DOHH2 (cell line): ENCODE measurements around the gene IFI27L1.

ENCODE experiments used
- H3F3A ChIP-seq: fragments of 200-600 bp; sonication (generic), shearing (Covaris generic); 2 replicates; pipeline ENCODE4 v1.6.0; 2016; ENCODE audit warnings: antibody characterized with exemption, mild to moderate bottlenecking; ENCODE audit not compliant: control insufficient read depth, insufficient read depth
- H3K27ac ChIP-seq: fragments of 200-600 bp; sonication (generic); 2 replicates; pipeline ENCODE4 v1.5.1; 2014; ENCODE audit warnings: low read depth, mild to moderate bottlenecking, low read length, moderate library complexity
- H3K27me3 ChIP-seq: fragments of 200-600 bp; sonication (generic); 2 replicates; pipeline ENCODE4 v1.6.1; 2014; ENCODE audit warnings: mild to moderate bottlenecking, low read length, mixed read lengths; ENCODE audit not compliant: control insufficient read depth
- H3K36me3 ChIP-seq: fragments of 200-600 bp; sonication (generic); 2 replicates; pipeline ENCODE4 v1.6.1; 2014; ENCODE audit warnings: mild to moderate bottlenecking, low read length, moderate library complexity, mixed read lengths; ENCODE audit not compliant: control insufficient read depth
- H3K4me1 ChIP-seq: fragments of 200-600 bp; sonication (generic); 2 replicates; pipeline ENCODE4 v1.6.1; 2014; ENCODE audit warnings: mild to moderate bottlenecking, low read length, mixed read lengths; ENCODE audit not compliant: control insufficient read depth
- H3K4me2 ChIP-seq: fragments of 200-600 bp; sonication (generic); 2 replicates; pipeline ENCODE4 v1.6.0; 2014; ENCODE audit warnings: mild to moderate bottlenecking, low read length, moderate library complexity
- H3K4me3 ChIP-seq: fragments of 200-600 bp; sonication (generic); 2 replicates; pipeline ENCODE4 v1.5.1; 2014; ENCODE audit warnings: mild to moderate bottlenecking, low read length, mixed read lengths
- H3K79me2 ChIP-seq: fragments of 200-600 bp; sonication (generic); 2 replicates; pipeline ENCODE4 v1.6.1; 2014; ENCODE audit warnings: mild to moderate bottlenecking, low read length, mixed read lengths; ENCODE audit not compliant: control insufficient read depth
- H3K9me2 ChIP-seq: fragments of 200-600 bp; sonication (generic); replicated peaks from 2 replicates; pipeline ENCODE4 v1.6.1; 2014; ENCODE audit warnings: mild to moderate bottlenecking, low read length, mixed read lengths; ENCODE audit not compliant: control insufficient read depth
- H3K9me3 ChIP-seq: fragments of 200-600 bp; sonication (generic); 2 replicates; pipeline ENCODE4 v1.6.1; 2014; ENCODE audit warnings: antibody characterized with exemption, low read length, mixed read lengths; ENCODE audit not compliant: control insufficient read depth, insufficient read depth
- H4K20me1 ChIP-seq: fragments of 200-600 bp; sonication (generic); 2 replicates; pipeline ENCODE4 v1.6.0; 2014; ENCODE audit warnings: low read depth, mild to moderate bottlenecking, antibody characterized with exemption, low read length, moderate library complexity; ENCODE audit not compliant: control insufficient read depth, insufficient read depth
- EZH2phosphoT487 ChIP-seq: fragments of 200-600 bp; sonication (generic); IDR thresholded peaks from 2 replicates; pipeline ENCODE4 v1.6.1; 2017; ENCODE audit warnings: borderline replicate concordance, mild to moderate bottlenecking, antibody characterized with exemption, low read length, moderate library complexity, mixed read lengths
- TF ChIP-seq, protein P1 (sequence below): fragments of 200-600 bp; sonication (generic); IDR thresholded peaks from one replicate; pipeline ENCODE4 v1.5.1; 2014; ENCODE audit warnings: antibody characterized with exemption, mild to moderate bottlenecking, low read depth, low read length; ENCODE audit not compliant: poor library complexity, severe bottlenecking

Gene IFI27L1

DNA sequence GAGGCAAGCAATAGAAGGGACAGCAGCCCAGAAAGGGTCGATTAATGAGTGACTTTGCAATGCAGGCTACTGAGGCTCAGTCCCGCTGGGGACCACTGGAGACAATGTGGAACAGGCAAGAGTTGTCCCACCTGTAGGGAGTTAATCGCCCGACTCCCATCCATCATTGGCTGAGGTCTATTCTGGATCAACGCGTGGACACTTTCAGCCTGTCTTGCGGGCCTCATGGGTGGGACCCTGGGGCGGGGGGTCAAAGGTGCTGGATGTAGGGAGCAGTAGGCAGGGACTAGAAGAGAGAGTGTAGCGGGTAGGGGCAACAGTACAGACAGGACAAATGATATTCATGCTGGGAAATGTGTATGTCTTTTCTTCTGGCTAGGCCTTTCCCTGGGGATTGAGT is 42.2 kb downstream of the IFI27L1 start:
- Histone ChIP-seq H3K79me2 (no peaks in the 10 kb centered on the region), H3K9me3 (peaks cover 6% of the 10 kb centered on the region), H3K36me3 (no peaks in the 10 kb centered on the region), H4K20me1 (no peaks in the 10 kb centered on the region), H3K9me2 (no peaks in the 10 kb centered on the region), H3K4me3 (no peak overlapping the region), H3F3A (no peaks in the 10 kb centered on the region), H3K27ac (no peak overlapping the region), H3K27me3 (peaks cover 7% of the 10 kb centered on the region; the same call in 1 of the 2 replicates), H3K4me2 (no peak overlapping the region), H3K4me1 (no peaks in the 10 kb centered on the region)
- TF ChIP-seq, protein P1, sequence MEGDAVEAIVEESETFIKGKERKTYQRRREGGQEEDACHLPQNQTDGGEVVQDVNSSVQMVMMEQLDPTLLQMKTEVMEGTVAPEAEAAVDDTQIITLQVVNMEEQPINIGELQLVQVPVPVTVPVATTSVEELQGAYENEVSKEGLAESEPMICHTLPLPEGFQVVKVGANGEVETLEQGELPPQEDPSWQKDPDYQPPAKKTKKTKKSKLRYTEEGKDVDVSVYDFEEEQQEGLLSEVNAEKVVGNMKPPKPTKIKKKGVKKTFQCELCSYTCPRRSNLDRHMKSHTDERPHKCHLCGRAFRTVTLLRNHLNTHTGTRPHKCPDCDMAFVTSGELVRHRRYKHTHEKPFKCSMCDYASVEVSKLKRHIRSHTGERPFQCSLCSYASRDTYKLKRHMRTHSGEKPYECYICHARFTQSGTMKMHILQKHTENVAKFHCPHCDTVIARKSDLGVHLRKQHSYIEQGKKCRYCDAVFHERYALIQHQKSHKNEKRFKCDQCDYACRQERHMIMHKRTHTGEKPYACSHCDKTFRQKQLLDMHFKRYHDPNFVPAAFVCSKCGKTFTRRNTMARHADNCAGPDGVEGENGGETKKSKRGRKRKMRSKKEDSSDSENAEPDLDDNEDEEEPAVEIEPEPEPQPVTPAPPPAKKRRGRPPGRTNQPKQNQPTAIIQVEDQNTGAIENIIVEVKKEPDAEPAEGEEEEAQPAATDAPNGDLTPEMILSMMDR = no peak
- TF ChIP-seq EZH2phosphoT487 = no peak

DNA sequence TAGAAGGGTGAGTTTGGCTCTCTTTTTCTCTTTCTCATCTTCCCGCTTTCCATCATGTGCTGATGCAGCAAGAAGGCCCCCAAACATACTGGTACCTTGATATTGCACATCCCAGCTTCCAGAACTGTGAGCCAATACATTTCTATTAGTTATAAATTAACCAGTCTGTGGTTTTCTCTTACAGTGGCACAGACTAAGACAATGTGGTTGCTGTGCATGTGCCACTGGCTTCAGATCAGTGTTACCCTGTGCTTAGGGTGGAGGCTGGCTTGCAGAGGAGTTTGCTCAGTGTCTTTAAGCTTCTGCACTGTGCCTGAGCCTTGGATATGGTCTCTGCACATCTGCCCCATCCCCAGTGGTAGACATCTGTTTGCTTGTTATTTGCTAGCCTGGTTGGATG is 42.8 kb downstream of the IFI27L1 start:
- Histone ChIP-seq H3K9me2 (no peaks in the 10 kb centered on the region), H3K9me3 (peaks cover 6% of the 10 kb centered on the region), H3K27me3 (peaks cover 7% of the 10 kb centered on the region; the same call in 1 of the 2 replicates), H4K20me1 (no peaks in the 10 kb centered on the region), H3K36me3 (no peaks in the 10 kb centered on the region), H3K4me1 (peaks cover 5% of the 10 kb centered on the region), H3K4me3 (no peak overlapping the region), H3F3A (no peaks in the 10 kb centered on the region), H3K27ac (no peak overlapping the region), H3K79me2 (no peaks in the 10 kb centered on the region), H3K4me2 (no peak overlapping the region)
- TF ChIP-seq, protein P1 = no peak
- TF ChIP-seq EZH2phosphoT487 = no peak

DNA sequence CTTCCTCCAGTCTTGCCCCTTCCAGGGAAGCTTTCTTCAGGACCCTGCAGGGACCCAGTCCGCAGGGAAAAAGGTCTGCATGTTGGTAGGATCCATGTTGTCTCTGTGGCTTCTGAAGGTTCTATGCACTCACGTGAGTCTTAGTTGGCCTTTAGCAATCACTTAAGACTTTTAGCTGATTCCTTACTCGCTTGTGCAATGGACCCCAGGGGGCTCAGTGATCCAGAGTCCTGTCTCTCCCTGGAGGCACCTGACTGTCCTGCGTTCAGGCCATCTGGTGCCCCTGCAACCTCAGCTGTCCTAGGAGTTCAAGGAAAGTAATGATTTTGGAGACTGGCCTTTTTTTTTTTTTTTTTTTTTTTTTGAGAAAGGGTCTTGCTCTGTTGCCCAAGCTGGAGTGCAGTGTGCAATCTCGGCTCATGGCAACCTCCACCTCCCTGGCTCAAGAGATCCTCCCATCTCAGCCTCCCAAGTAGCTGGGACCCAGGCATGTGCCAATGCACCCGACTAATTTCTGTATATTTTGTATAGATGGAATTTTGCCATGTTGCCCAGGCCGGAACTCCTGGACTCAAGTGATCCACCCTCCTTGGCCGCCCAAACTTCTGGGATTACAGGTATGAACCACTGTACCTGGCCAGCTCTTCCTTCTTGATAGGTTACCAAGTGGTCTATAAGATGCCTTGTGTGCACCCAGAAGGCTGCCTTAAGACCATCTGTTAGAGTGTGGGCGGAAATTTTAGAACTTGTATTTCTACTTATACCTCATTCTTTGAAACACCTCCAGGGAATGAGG is 43.7 kb downstream of the IFI27L1 start:
- no peak for TF ChIP-seq EZH2phosphoT487
- TF ChIP-seq, protein P1 = no peak
- H3K4me3 ChIP-seq = no peak overlapping the region
- no peak overlapping the region for H3K4me2 ChIP-seq
- H4K20me1 ChIP-seq = no peaks in the 10 kb centered on the region
- H3K27ac ChIP-seq = no peak overlapping the region
- H3K79me2 ChIP-seq = no peaks in the 10 kb centered on the region
- H3K4me1 ChIP-seq = peaks cover 11% of the 10 kb centered on the region
- peaks cover 7% of the 10 kb centered on the region for H3K27me3 ChIP-seq
- H3K36me3 ChIP-seq = no peaks in the 10 kb centered on the region
- H3F3A ChIP-seq = no peaks in the 10 kb centered on the region
- peaks cover 5% of the 10 kb centered on the region for H3K9me3 ChIP-seq
- no peaks in the 10 kb centered on the region for H3K9me2 ChIP-seq
